GM23248 (cell line): ENCODE measurements around the gene C6orf120. TPM values are rescaled to one million over a fixed set of nuclear protein-coding genes. Genes with fewer than 3 reads are reported as not detected.

Source experiments
- DNase-seq: peaks from one replicate; pipeline ENCODE4 v3.0.0-alpha.2; 2015
- H2AFZ ChIP-seq: fragments of 200-600 bp; sonication (generic); 2 replicates; pipeline ENCODE4 v1.6.1; 2016; ENCODE audit warnings: antibody characterized with exemption
- H3F3A ChIP-seq: fragments of 200-600 bp; sonication (generic); 2 replicates; pipeline ENCODE4 v1.6.1; 2016; ENCODE audit warnings: mild to moderate bottlenecking, antibody characterized with exemption, mixed run types; ENCODE audit not compliant: insufficient read depth
- H3K27ac ChIP-seq: fragments of 200-600 bp; sonication (generic); 2 replicates; pipeline ENCODE4 v1.5.1; 2016; ENCODE audit warnings: mild to moderate bottlenecking
- H3K27me3 ChIP-seq: fragments of 200-600 bp; sonication (generic); replicated peaks from 2 replicates; pipeline ENCODE4 v1.6.1; 2016; ENCODE audit warnings: mild to moderate bottlenecking; ENCODE audit not compliant: insufficient read depth
- H3K36me3 ChIP-seq: fragments of 200-600 bp; sonication (generic); 2 replicates; pipeline ENCODE4 v1.6.1; 2016; ENCODE audit warnings: low read depth, mild to moderate bottlenecking
- H3K4me1 ChIP-seq: fragments of 200-600 bp; sonication (generic); 2 replicates; pipeline ENCODE4 v1.6.1; 2016; ENCODE audit warnings: mild to moderate bottlenecking; ENCODE audit not compliant: insufficient read depth
- H3K4me2 ChIP-seq: fragments of 200-600 bp; sonication (generic); one replicate; pipeline ENCODE4 v1.6.1; 2016; ENCODE audit warnings: mild to moderate bottlenecking; ENCODE audit not compliant: unreplicated experiment
- H3K4me3 ChIP-seq: fragments of 200-600 bp; sonication (generic); 2 replicates; pipeline ENCODE4 v1.5.1; 2016; ENCODE audit warnings: mild to moderate bottlenecking
- H3K79me2 ChIP-seq: fragments of 200-600 bp; sonication (generic); 2 replicates; pipeline ENCODE4 v1.6.1; 2016; ENCODE audit warnings: mild to moderate bottlenecking; ENCODE audit not compliant: insufficient read depth
- H3K9ac ChIP-seq: fragments of 200-600 bp; sonication (generic); 2 replicates; pipeline ENCODE4 v1.6.1; 2016; ENCODE audit warnings: mild to moderate bottlenecking
- H3K9me2 ChIP-seq: fragments of 200-600 bp; sonication (generic); 2 replicates; pipeline ENCODE4 v1.6.1; 2016; ENCODE audit warnings: mixed run types, mild to moderate bottlenecking, moderate library complexity; ENCODE audit not compliant: insufficient read depth
- H3K9me3 ChIP-seq: fragments of 200-600 bp; sonication (generic); one replicate; pipeline ENCODE4 v1.6.1; 2017; ENCODE audit warnings: low read depth
- H4K20me1 ChIP-seq: fragments of 200-600 bp; sonication (generic); 2 replicates; pipeline ENCODE4 v1.6.0; 2016; ENCODE audit not compliant: insufficient read depth
- EZH2 ChIP-seq: fragments of 200-600 bp; sonication (generic); IDR thresholded peaks from 2 replicates; pipeline ENCODE4 v1.6.1; 2018; ENCODE audit warnings: antibody characterized with exemption, mild to moderate bottlenecking; ENCODE audit not compliant: insufficient read depth, poor library complexity, severe bottlenecking
- EZH2phosphoT487 ChIP-seq: fragments of 200-600 bp; sonication (generic); IDR thresholded peaks from 2 replicates; pipeline ENCODE4 v1.6.1; 2018; ENCODE audit warnings: antibody characterized with exemption, moderate library complexity, mild to moderate bottlenecking, low read depth; ENCODE audit not compliant: insufficient read depth
- WGBS, 2 experiments: methylation state at CpG; one replicate each; pipeline ENCODE4 v1.1.6; 2015 to 2017; ENCODE audit warnings: low lambda C conversion rate in 2 of 2, low coverage in 1 of 2; ENCODE audit errors: missing lambda C conversion rate in 2 of 2; 5-methylcytosine and 5-hydroxymethylcytosine counted together
- in situ Hi-C: fragments of 300-500 bp; cut with MboI; formaldehyde crosslinking; loops from 2 replicates; pipeline ENCODE4 v1.15.0; 2020
- polyA plus RNA-seq: library from polyadenylated mRNA; unstranded; fragments of >200 nt; fragmentation: Nextera tagmentation; extraction: Ambion mirVana; gene quantifications from 2 replicates; pipeline ENCODE4 v1.2.1, GENCODE V29; 2016
- total RNA-seq: library from RNA; depleted of rRNA; stranded (reverse); fragments of >200 nt; shearing (Covaris generic); gene quantifications from 2 replicates; pipeline ENCODE4 v1.2.3, GENCODE V29; 2014

C6orf120 gene
- total and polyA plus RNA-seq, 2 experiments from 2014 or later, result 39.4 to 72.7 TPM

GRCh38 chr6:169667716-169668115 lies 34.2 kb upstream of the C6orf120 start:
- TF ChIP-seq EZH2phosphoT487, result no peak
- TF ChIP-seq EZH2, result no peak
- no peak overlapping the region for H2AFZ ChIP-seq
- no peak overlapping the region for H3K27ac ChIP-seq
- H3K9ac ChIP-seq, result no peak overlapping the region
- H3K9me2 ChIP-seq, result no peaks in the 10 kb centered on the region
- in situ Hi-C loops, result no loop called here
- H3K79me2 ChIP-seq, result no peaks in the 10 kb centered on the region
- H3K4me3 ChIP-seq, result no peak overlapping the region
- DNase-seq, result no peak
- H4K20me1 ChIP-seq, result no peaks in the 10 kb centered on the region
- no peaks in the 10 kb centered on the region for H3K27me3 ChIP-seq
- no peak overlapping the region for H3K4me2 ChIP-seq
- H3F3A ChIP-seq, result no peaks in the 10 kb centered on the region
- H3K9me3 ChIP-seq, result no peaks in the 10 kb centered on the region
- no peaks in the 10 kb centered on the region for H3K4me1 ChIP-seq
- WGBS, 2 experiments, result 98 to 99% methylated on average over 25 to 27 of the region's 27 CpGs
- peaks cover 4% of the 10 kb centered on the region; the same call in 1 of the 2 replicates for H3K36me3 ChIP-seq

- no peaks in the 10 kb centered on the region for H4K20me1 ChIP-seq
- H3K9me2 ChIP-seq, result no peaks in the 10 kb centered on the region
- no peaks in the 10 kb centered on the region for H3K27me3 ChIP-seq
- no peak for DNase-seq
- no peak overlapping the region for H3K4me3 ChIP-seq
- peaks cover 4% of the 10 kb centered on the region; the same call in 1 of the 2 replicates for H3K36me3 ChIP-seq
- H3K9ac ChIP-seq, result no peak overlapping the region
- H3K9me3 ChIP-seq, result no peaks in the 10 kb centered on the region
- H3K4me1 ChIP-seq, result no peaks in the 10 kb centered on the region
- WGBS, 2 experiments, result 89 to 90% methylated on average over 15 of the region's 15 CpGs
- no peak overlapping the region for H3K27ac ChIP-seq
- H3K79me2 ChIP-seq, result no peaks in the 10 kb centered on the region
- TF ChIP-seq EZH2phosphoT487 (no peak), EZH2 (no peak)
- H2AFZ ChIP-seq, result no peak overlapping the region
- in situ Hi-C loops, result no loop called here
- no peak overlapping the region for H3K4me2 ChIP-seq
- no peaks in the 10 kb centered on the region for H3F3A ChIP-seq
These were observed 33.6 kb upstream of the C6orf120 start for GRCh38 chr6:169668203-169668847.

- 87% methylated on average over 6 of the region's 6 CpGs for WGBS, 2 experiments
- H3K4me2 ChIP-seq, result no peak overlapping the region
- H3K27me3 ChIP-seq, result no peaks in the 10 kb centered on the region
These were observed 32.8 kb upstream of the C6orf120 start for GRCh38 chr6:169669147-169669546.

GRCh38 chr6:169669889-169670288 lies 32.0 kb upstream of the C6orf120 start:
- Histone ChIP-seq H4K20me1 (no peaks in the 10 kb centered on the region), H3K4me2 (no peak overlapping the region), H3K4me1 (no peaks in the 10 kb centered on the region)

More at GRCh38 chr6:169669147-169669546, 32.8 kb upstream of the C6orf120 start:
- no peaks in the 10 kb centered on the region for H3K4me1 ChIP-seq
- H3K79me2 ChIP-seq, result no peaks in the 10 kb centered on the region
- H3K9me2 ChIP-seq, result no peaks in the 10 kb centered on the region
- TF ChIP-seq EZH2phosphoT487, result no peak
- no peak for TF ChIP-seq EZH2
- H3K4me3 ChIP-seq, result no peak overlapping the region
- H3K9ac ChIP-seq, result no peak overlapping the region
- H3K36me3 ChIP-seq, result peaks cover 4% of the 10 kb centered on the region; the same call in 1 of the 2 replicates
- H2AFZ ChIP-seq, result no peak overlapping the region
- H4K20me1 ChIP-seq, result no peaks in the 10 kb centered on the region
- DNase-seq, result no peak
- no peaks in the 10 kb centered on the region for H3F3A ChIP-seq
- in situ Hi-C loops, result no loop called here
- H3K9me3 ChIP-seq, result no peaks in the 10 kb centered on the region
- no peak overlapping the region for H3K27ac ChIP-seq

More at GRCh38 chr6:169669889-169670288, 32.0 kb upstream of the C6orf120 start:
- Histone ChIP-seq H3K27me3 (no peaks in the 10 kb centered on the region), H3K9ac (no peak overlapping the region), H2AFZ (no peak overlapping the region), H3K9me3 (no peaks in the 10 kb centered on the region), H3K79me2 (no peaks in the 10 kb centered on the region), H3K36me3 (peaks cover 4% of the 10 kb centered on the region; the same call in 1 of the 2 replicates), H3K4me3 (no peak overlapping the region), H3F3A (no peaks in the 10 kb centered on the region), H3K27ac (no peak overlapping the region), H3K9me2 (no peaks in the 10 kb centered on the region)
- in situ Hi-C loops, result no loop called here
- no peak for TF ChIP-seq EZH2
- 66 to 67% methylated on average over 7 of the region's 7 CpGs for WGBS, 2 experiments
- DNase-seq, result peak; percentile 16
